OCI-LY7 (cell line): ENCODE results near the gene PLEKHH2. TPM values are rescaled to one million over a fixed set of nuclear protein-coding genes. Genes with fewer than 3 reads are reported as not detected.

Experiments
- BruUV-seq: library from RNA; stranded (reverse); fragments of 400-500 nt; replicated peaks from 2 replicates; lab custom pipeline; 2021; lab: Mats Ljungman, UMichigan
- CTCF ChIA-PET: fragments of 300-600 bp; sonication (Branson Sonifier 250); formaldehyde crosslinking; loops from one replicate; lab custom pipeline; 2022; ENCODE audit warnings: antibody characterized with exemption; ENCODE audit not compliant: unreplicated experiment; lab: Charles Lee
- POLR2A ChIA-PET: fragments of 300-600 bp; sonication (Branson Sonifier 250); formaldehyde crosslinking; loops from one replicate; lab custom pipeline; 2022; ENCODE audit warnings: antibody characterized with exemption; lab: Charles Lee
- DNase-seq: peaks from one replicate; pipeline ENCODE4 v3.0.0-alpha.2; 2015; ENCODE audit warnings: low spot score
- H2AFZ ChIP-seq: fragments of 200-600 bp; sonication (generic), shearing (Covaris generic); 2 replicates; pipeline ENCODE4 v1.6.1; 2014; ENCODE audit warnings: mild to moderate bottlenecking, antibody characterized with exemption, low read length, moderate library complexity
- H3K27ac ChIP-seq: fragments of 200-600 bp; sonication (generic); 2 replicates; pipeline ENCODE4 v1.5.1; 2014; ENCODE audit warnings: mixed run types, low read depth, mild to moderate bottlenecking, moderate library complexity, low read length, inconsistent platforms; ENCODE audit not compliant: poor library complexity, severe bottlenecking
- H3K36me3 ChIP-seq: fragments of 200-600 bp; sonication (generic); 2 replicates; pipeline ENCODE4 v1.6.1; 2014; ENCODE audit warnings: mild to moderate bottlenecking, antibody characterized with exemption, low read length, moderate library complexity, mixed read lengths; ENCODE audit not compliant: insufficient read depth
- H3K4me1 ChIP-seq: fragments of 200-600 bp; sonication (generic); 2 replicates; pipeline ENCODE4 v1.5.1; 2014; ENCODE audit warnings: mild to moderate bottlenecking, low read length; ENCODE audit not compliant: insufficient read depth, poor library complexity, severe bottlenecking
- H3K4me2 ChIP-seq: fragments of 200-600 bp; sonication (generic); 2 replicates; pipeline ENCODE4 v1.6.1; 2014; ENCODE audit warnings: mild to moderate bottlenecking, low read length
- H3K4me3 ChIP-seq: fragments of 200-600 bp; sonication (generic); 2 replicates; pipeline ENCODE4 v1.5.1; 2014; ENCODE audit warnings: mild to moderate bottlenecking, low read depth, low read length; ENCODE audit not compliant: poor library complexity, severe bottlenecking
- H3K79me2 ChIP-seq: fragments of 200-600 bp; sonication (generic); 2 replicates; pipeline ENCODE4 v1.6.1; 2016; ENCODE audit warnings: low read depth, mild to moderate bottlenecking, low read length, moderate library complexity, mixed read lengths; ENCODE audit not compliant: insufficient read depth
- H3K9me2 ChIP-seq: fragments of 200-600 bp; sonication (generic); 2 replicates; pipeline ENCODE4 v1.6.1; 2016; ENCODE audit warnings: mild to moderate bottlenecking, low read length, mixed read lengths; ENCODE audit not compliant: insufficient read depth
- H3K9me3 ChIP-seq: fragments of 200-600 bp; sonication (generic); 2 replicates; pipeline ENCODE4 v1.6.1; 2014; ENCODE audit warnings: mild to moderate bottlenecking, mixed run types, low read length, mixed read lengths
- H4K20me1 ChIP-seq: fragments of 200-600 bp; sonication (generic); 2 replicates; pipeline ENCODE4 v1.6.1; 2014; ENCODE audit warnings: mild to moderate bottlenecking, antibody characterized with exemption, low read length, moderate library complexity, mixed read lengths; ENCODE audit not compliant: insufficient read depth
- EZH2phosphoT487 ChIP-seq: fragments of 200-600 bp; sonication (generic); IDR thresholded peaks from 2 replicates; pipeline ENCODE4 v1.6.1; 2018; ENCODE audit warnings: low read depth, borderline replicate concordance, mild to moderate bottlenecking, mixed run types, antibody characterized with exemption, low read length, moderate library complexity, mixed read lengths
- intact Hi-C: fragments of 100-400 bp; cut with micrococcal nuclease; formaldehyde crosslinking; loops from one replicate; pipeline ENCODE4 v1.10.0; 2022; ENCODE audit not compliant: unreplicated experiment
- total RNA-seq, 2 experiments: library from RNA; depleted of rRNA in 1 of 2; stranded (reverse); fragments of >200 nt in 1 of 2; shearing (Covaris generic) in 1 of 2; gene quantifications; 2 replicates each; pipeline ENCODE4 v1.2.3, GENCODE V29; 2014 to 2022
- TF ChIP-seq, protein P1 (sequence below): fragments of 200-600 bp; sonication (generic); conservative IDR thresholded peaks from 2 replicates; pipeline ENCODE4 v1.5.1; 2014; ENCODE audit warnings: mild to moderate bottlenecking, antibody characterized with exemption, low read length, moderate library complexity, mixed read lengths

Gene PLEKHH2
- total RNA-seq, 2 experiments from 2014 or later = 1.5 to 2.6 TPM

- no peak overlapping the region for H3K27ac ChIP-seq
- H3K79me2 ChIP-seq = no peaks in the 10 kb centered on the region
- no peak overlapping the region for H2AFZ ChIP-seq
- H3K36me3 ChIP-seq = no peaks in the 10 kb centered on the region
- H4K20me1 ChIP-seq = no peaks in the 10 kb centered on the region
- no peaks in the 10 kb centered on the region for H3K9me3 ChIP-seq
- no peaks in the 10 kb centered on the region for H3K9me2 ChIP-seq
- DNase-seq = no peak
- ChIA-PET POLR2A (no interaction called here), CTCF (no interaction called here)
- TF ChIP-seq, protein P1, sequence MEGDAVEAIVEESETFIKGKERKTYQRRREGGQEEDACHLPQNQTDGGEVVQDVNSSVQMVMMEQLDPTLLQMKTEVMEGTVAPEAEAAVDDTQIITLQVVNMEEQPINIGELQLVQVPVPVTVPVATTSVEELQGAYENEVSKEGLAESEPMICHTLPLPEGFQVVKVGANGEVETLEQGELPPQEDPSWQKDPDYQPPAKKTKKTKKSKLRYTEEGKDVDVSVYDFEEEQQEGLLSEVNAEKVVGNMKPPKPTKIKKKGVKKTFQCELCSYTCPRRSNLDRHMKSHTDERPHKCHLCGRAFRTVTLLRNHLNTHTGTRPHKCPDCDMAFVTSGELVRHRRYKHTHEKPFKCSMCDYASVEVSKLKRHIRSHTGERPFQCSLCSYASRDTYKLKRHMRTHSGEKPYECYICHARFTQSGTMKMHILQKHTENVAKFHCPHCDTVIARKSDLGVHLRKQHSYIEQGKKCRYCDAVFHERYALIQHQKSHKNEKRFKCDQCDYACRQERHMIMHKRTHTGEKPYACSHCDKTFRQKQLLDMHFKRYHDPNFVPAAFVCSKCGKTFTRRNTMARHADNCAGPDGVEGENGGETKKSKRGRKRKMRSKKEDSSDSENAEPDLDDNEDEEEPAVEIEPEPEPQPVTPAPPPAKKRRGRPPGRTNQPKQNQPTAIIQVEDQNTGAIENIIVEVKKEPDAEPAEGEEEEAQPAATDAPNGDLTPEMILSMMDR = no peak
- no peak for TF ChIP-seq EZH2phosphoT487
- H3K4me2 ChIP-seq = no peak overlapping the region
- intact Hi-C loops = no loop called here
- BruUV-seq = no TSS peak
- no peaks in the 10 kb centered on the region for H3K4me1 ChIP-seq
- H3K4me3 ChIP-seq = no peak overlapping the region
These were observed 99.6 kb downstream of the PLEKHH2 start for GRCh38 chr2:43736637-43737036.

DNA sequence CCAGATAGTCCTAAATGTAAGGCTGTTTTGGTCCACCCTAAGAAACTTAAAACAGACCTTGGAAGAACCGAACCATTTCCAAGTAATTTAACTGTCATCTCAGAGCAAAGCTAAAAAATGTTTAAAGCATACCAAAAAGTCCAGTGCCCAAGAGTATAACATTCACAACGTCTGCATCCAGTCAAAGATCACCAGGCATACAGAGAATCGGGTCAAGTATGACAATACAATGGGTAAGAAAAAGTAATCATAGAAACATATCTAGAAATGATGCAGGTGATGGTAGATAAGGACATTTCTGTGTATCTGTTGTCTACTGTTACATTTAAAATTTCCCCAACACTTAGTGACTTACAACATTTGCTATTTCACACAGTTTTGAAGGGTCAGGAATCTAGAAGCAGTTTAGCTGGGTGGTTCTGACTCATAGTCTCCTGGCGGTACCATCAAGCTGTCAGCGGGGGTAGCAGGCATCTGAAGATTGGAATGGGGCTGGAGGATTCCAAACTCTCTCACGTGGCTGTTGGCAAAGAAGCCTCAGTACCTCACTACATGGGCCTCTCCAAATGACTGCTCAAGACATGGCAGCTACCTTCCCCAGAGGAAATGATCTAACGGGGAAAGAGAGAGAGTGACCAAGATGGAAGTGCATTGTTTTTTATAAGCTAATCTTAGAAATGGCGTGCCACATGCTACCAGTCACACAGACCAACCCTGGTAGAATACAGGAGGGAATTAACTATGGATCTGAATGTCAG is 100.2 kb downstream of the PLEKHH2 start:
- no TSS peak for BruUV-seq
- Histone ChIP-seq H3K9me3 (no peaks in the 10 kb centered on the region), H3K4me2 (no peak overlapping the region), H3K36me3 (no peaks in the 10 kb centered on the region), H4K20me1 (no peaks in the 10 kb centered on the region), H3K4me3 (no peak overlapping the region), H2AFZ (no peak overlapping the region), H3K4me1 (no peaks in the 10 kb centered on the region), H3K9me2 (no peaks in the 10 kb centered on the region), H3K79me2 (no peaks in the 10 kb centered on the region), H3K27ac (no peak overlapping the region)
- ChIA-PET CTCF (no interaction called here), POLR2A (interaction anchor here (0.5 to 0.7 kb wide), 2 partner anchors 102 to 891 kb away, joined by 3 to 6 read pairs; no protein-coding TSS in a partner anchor)
- intact Hi-C loops = no loop called here
- DNase-seq = no peak
- TF ChIP-seq, protein P1 = no peak
- no peak for TF ChIP-seq EZH2phosphoT487

DNA sequence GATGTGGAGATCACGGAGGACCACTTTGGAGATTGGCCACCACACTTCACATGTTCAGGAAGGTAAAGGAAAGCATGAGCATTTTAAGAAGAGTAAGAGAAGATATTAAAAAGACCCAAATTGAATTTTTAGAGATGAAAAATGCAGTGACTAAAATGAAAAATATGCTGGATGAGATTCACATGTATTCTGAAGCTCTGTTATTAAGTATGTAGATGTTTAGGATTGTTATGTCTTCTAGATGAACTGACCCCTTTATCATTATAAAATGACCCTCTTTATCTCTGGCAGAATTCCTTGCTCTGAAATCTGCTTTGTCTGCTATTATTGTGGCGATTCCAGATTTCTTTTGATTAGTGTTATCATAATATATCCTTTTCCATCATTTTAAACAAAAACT is 100.8 kb downstream of the PLEKHH2 start:
- Histone ChIP-seq H2AFZ (no peak overlapping the region), H3K9me3 (no peaks in the 10 kb centered on the region), H4K20me1 (no peaks in the 10 kb centered on the region), H3K4me3 (no peak overlapping the region), H3K79me2 (no peaks in the 10 kb centered on the region), H3K4me2 (no peak overlapping the region), H3K9me2 (no peaks in the 10 kb centered on the region), H3K36me3 (no peaks in the 10 kb centered on the region), H3K4me1 (no peaks in the 10 kb centered on the region), H3K27ac (no peak overlapping the region)
- intact Hi-C loops = no loop called here
- no TSS peak for BruUV-seq
- POLR2A ChIA-PET = interaction anchor here (0.5 kb wide), 1 partner anchor 891 kb away, joined by 3 read pairs; no protein-coding TSS in a partner anchor
- DNase-seq = no peak
- TF ChIP-seq EZH2phosphoT487 = no peak
- TF ChIP-seq, protein P1 = no peak
- CTCF ChIA-PET = no interaction called here
